ENCODE results near the gene HBQ1.

Gene HBQ1

GRCh38 chr16:187330-187729 is 7.1 kb downstream of the HBQ1 start:
- TF ChIP-seq CTCF (conservative IDR thresholded peaks at IDR 0.05; ENCODE audit: low read depth), result no peak
- ChIA-PET CTCF (interaction anchor here (0.6 to 1.4 kb wide), 2 partner anchors 80 to 175 kb away, joined by 3 to 5 read pairs; no protein-coding TSS in a partner anchor), POLR2A (ENCODE audit: low non-redundant PET) (no interaction called here)
- peak overlapping the region; percentile 10; the same call in 1 of the 2 replicates for H3K27ac ChIP-seq
- DNase-seq (ENCODE audit: low spot score), result no peak

DNA sequence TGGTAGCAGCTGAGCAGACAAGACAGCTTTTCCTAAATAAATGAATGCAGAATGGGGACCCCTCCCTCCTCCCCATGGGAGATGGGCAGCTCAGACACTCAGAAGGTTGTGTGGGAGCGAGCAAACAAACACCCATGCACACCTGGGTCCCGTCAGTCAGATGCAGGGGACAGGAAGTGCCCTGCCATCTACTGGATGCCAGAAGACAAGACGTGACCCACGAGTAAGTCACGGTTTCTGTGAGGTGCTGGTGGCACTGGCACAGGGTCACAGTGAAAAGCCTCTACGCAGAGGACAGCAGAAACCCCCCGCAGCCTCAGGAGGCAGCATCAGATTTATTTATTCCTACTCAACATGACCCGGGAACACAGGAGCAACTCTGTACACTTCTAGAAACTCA is 8.4 kb downstream of the HBQ1 start:
- POLR2A ChIA-PET (ENCODE audit: low non-redundant PET), result no interaction called here
- no peak for DNase-seq (ENCODE audit: low spot score)
- CTCF ChIA-PET, result interaction anchor here (0.5 to 1.4 kb wide), 8 partner anchors 13 to 173 kb away, joined by 3 to 9 read pairs (median 4); no protein-coding TSS in a partner anchor
- TF ChIP-seq CTCF (conservative IDR thresholded peaks at IDR 0.05; ENCODE audit: low read depth), result no peak; the same call in 1 of the 2 replicates
- peak overlapping the region; percentile 30; the same call in 1 of the 2 replicates for H3K27ac ChIP-seq

GRCh38 chr16:189604-190186 is 9.4 kb downstream of the HBQ1 start:
- DNase-seq (ENCODE audit: low spot score), result no peak
- no peak overlapping the region for H3K27ac ChIP-seq
- ChIA-PET CTCF (no interaction called here), POLR2A (ENCODE audit: low non-redundant PET) (no interaction called here)
- no peak for TF ChIP-seq CTCF (conservative IDR thresholded peaks at IDR 0.05; ENCODE audit: low read depth)

GRCh38 chr16:191831-192230 is 11.6 kb downstream of the HBQ1 start:
- peak overlapping the region; percentile 29 for H3K27ac ChIP-seq
- ChIA-PET CTCF (interaction anchor here (0.9 kb wide), 2 partner anchors 10 to 170 kb away, joined by 3 to 6 read pairs; no protein-coding TSS in a partner anchor), POLR2A (ENCODE audit: low non-redundant PET) (no interaction called here)
- TF ChIP-seq CTCF (conservative IDR thresholded peaks at IDR 0.05; ENCODE audit: low read depth), result no peak
- no peak for DNase-seq (ENCODE audit: low spot score)

DNA sequence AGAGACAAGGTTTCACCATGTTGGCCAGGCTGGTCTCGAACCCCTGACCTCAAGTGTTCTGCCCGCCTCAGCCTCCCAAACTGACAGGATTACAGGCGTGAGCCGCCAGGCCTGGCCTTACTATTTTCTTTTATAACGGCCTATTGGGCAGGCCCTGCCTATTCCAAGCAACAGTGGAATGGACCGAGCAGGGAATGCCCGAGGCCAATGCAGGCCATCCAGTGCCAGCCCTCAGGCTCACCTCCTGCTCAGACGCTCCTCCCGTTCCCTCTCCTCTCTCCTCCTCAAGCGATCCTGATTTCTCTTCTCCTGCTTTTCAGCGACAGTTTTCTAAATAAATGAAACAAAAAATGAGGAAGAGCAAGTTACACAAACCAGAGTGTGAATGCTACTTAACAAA is 12.4 kb downstream of the HBQ1 start:
- no peak overlapping the region for H3K27ac ChIP-seq
- ChIA-PET POLR2A (ENCODE audit: low non-redundant PET) (no interaction called here), CTCF (no interaction called here)
- no peak for TF ChIP-seq CTCF (conservative IDR thresholded peaks at IDR 0.05; ENCODE audit: low read depth)
- DNase-seq (ENCODE audit: low spot score), result no peak

DNA sequence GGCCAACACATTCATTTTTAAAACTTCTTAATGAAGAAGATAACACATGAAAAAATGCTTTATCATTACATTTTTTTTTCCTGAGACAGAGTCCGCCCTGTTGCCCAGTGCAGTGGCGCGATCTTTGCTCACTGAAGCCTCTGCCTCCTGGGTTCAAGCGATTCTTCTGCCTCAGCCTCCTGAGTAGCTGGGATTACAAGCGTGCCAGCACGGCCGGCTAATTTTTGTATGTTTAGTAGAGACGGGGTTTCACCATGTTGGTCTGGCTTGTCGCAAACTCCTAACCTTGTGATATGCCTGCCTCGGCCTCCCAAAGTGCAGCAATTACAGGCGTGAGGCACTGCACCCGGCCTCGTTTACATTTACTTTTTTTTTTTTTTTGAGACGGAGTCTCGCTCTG is 13.2 kb downstream of the HBQ1 start:
- no peak for DNase-seq (ENCODE audit: low spot score)
- no peak overlapping the region; the same call in 1 of the 2 replicates for H3K27ac ChIP-seq
- CTCF ChIA-PET, result no interaction called here
- TF ChIP-seq CTCF (conservative IDR thresholded peaks at IDR 0.05; ENCODE audit: low read depth), result no peak
- POLR2A ChIA-PET (ENCODE audit: low non-redundant PET), result no interaction called here

All from RWPE1 (cell line).